Prostate gland (tissue), 2 donors: Measurements from ENCODE around the gene GPR26.

ENCODE experiments used
- POLR2A ChIP-seq: fragments of 450-650 bp; IDR thresholded peaks from one replicate; pipeline ENCODE4 v1.6.1; 2016; ENCODE audit warnings: antibody characterized with exemption, mild to moderate bottlenecking
- POLR2AphosphoS5 ChIP-seq: sonication (generic); formaldehyde crosslinking; IDR thresholded peaks from one replicate; pipeline ENCODE4 v1.6.1; 2017; ENCODE audit warnings: antibody characterized with exemption
- TF ChIP-seq, protein P1 (sequence below), 4 experiments: fragments of 200-600 bp in 2 of 4; fragments of 450-650 bp in 2 of 4; sonication (generic) in 2 of 4; IDR thresholded peaks; 1 replicate in 3 of 4; 2 replicates in 1 of 4; pipeline ENCODE4 v1.5.1; 2016 to 2019; ENCODE audit warnings: antibody characterized with exemption in 4 of 4, mild to moderate bottlenecking in 2 of 4, moderate library complexity in 2 of 4

DNA sequence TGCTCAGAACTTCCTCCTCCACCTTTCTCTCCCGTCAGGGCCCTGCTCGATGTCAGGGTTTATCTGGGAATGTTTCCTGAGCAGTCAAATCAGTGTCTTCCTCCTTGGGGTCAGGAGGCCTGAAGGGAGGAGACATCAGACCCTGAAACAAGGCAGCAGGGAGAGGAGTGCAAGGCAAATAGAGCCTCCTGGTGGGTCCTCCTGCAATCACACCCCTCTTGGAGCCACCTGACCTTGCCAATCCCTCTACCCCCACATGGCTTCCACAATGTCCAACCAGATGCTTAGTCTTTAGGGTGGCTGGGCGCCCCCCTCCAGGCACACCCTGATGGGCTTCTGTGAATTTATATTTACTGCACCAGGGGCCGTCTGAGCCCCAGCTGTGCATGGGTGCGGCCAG is 12.2 kb downstream of the GPR26 start:
- TF ChIP-seq, protein P1, sequence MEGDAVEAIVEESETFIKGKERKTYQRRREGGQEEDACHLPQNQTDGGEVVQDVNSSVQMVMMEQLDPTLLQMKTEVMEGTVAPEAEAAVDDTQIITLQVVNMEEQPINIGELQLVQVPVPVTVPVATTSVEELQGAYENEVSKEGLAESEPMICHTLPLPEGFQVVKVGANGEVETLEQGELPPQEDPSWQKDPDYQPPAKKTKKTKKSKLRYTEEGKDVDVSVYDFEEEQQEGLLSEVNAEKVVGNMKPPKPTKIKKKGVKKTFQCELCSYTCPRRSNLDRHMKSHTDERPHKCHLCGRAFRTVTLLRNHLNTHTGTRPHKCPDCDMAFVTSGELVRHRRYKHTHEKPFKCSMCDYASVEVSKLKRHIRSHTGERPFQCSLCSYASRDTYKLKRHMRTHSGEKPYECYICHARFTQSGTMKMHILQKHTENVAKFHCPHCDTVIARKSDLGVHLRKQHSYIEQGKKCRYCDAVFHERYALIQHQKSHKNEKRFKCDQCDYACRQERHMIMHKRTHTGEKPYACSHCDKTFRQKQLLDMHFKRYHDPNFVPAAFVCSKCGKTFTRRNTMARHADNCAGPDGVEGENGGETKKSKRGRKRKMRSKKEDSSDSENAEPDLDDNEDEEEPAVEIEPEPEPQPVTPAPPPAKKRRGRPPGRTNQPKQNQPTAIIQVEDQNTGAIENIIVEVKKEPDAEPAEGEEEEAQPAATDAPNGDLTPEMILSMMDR (IDR thresholded peaks at IDR 0.05), result no peak
- no peak for TF ChIP-seq POLR2AphosphoS5
- TF ChIP-seq POLR2A, result no peak
